NCI-H128 (cell line): ENCODE measurements around the gene IFITM10.

Experiments
- DNase-seq: peaks from one replicate; lab custom pipeline; 2025; ENCODE audit not compliant: unreplicated experiment; lab: John Stamatoyannopoulos, UW

IFITM10 gene

GRCh38 chr11:1742371-1742770, 8.0 kb downstream of the IFITM10 start:
- DNase-seq, result no peak

- DNase-seq, result no peak
Observed at GRCh38 chr11:1741741-1742140, 8.7 kb downstream of the IFITM10 start.

GRCh38 chr11:1740786-1741530, 9.4 kb downstream of the IFITM10 start:
- no peak for DNase-seq

GRCh38 chr11:1739576-1739975, 10.8 kb downstream of the IFITM10 start:
- DNase-seq, result no peak

- DNase-seq, result no peak
Observed at GRCh38 chr11:1738380-1738779, 12.0 kb downstream of the IFITM10 start.

GRCh38 chr11:1737080-1737757, 13.2 kb downstream of the IFITM10 start:
- DNase-seq, result no peak

- DNase-seq, result no peak
Observed at GRCh38 chr11:1736447-1736992, 13.9 kb downstream of the IFITM10 start.

- DNase-seq, result no peak
Observed at GRCh38 chr11:1735271-1735670, 15.1 kb downstream of the IFITM10 start.

GRCh38 chr11:1734641-1735081, 15.7 kb downstream of the IFITM10 start:
- no peak for DNase-seq

- DNase-seq, result no peak
Observed at GRCh38 chr11:1733716-1734640, 16.4 kb downstream of the IFITM10 start.

GRCh38 chr11:1733009-1733715, 17.2 kb downstream of the IFITM10 start:
- no peak for DNase-seq

- DNase-seq, result no peak
Observed at GRCh38 chr11:1732418-1733008, 17.9 kb downstream of the IFITM10 start.

GRCh38 chr11:1731451-1732059, 18.8 kb downstream of the IFITM10 start:
- no peak for DNase-seq

GRCh38 chr11:1730059-1730629, 20.3 kb downstream of the IFITM10 start:
- DNase-seq, result no peak

- DNase-seq, result no peak
Observed at GRCh38 chr11:1729692-1730011, 20.7 kb downstream of the IFITM10 start.

GRCh38 chr11:1728931-1729691, 21.3 kb downstream of the IFITM10 start:
- no peak for DNase-seq

- DNase-seq, result no peak
Observed at GRCh38 chr11:1728301-1728700, 22.1 kb downstream of the IFITM10 start.

- DNase-seq, result no peak
Observed at GRCh38 chr11:1727861-1728260, 22.5 kb downstream of the IFITM10 start.
